SIG-M5 treated with dmso at 0.1 percent for 504 hours (cell line): ENCODE results near the gene ETS1.

ENCODE experiments used
- DNase-seq: peaks from one replicate; lab custom pipeline; 2025; ENCODE audit not compliant: unreplicated experiment; lab: John Stamatoyannopoulos, UW

ETS1 gene

GRCh38 chr11:128595775-128596174 lies 8.4 kb upstream of the ETS1 start:
- no peak for DNase-seq

GRCh38 chr11:128595221-128595620 lies 7.9 kb upstream of the ETS1 start:
- no peak for DNase-seq

- no peak for DNase-seq
These were observed 6.9 kb upstream of the ETS1 start for GRCh38 chr11:128594226-128594625.

GRCh38 chr11:128593281-128593680 lies 5.9 kb upstream of the ETS1 start:
- no peak for DNase-seq

GRCh38 chr11:128592454-128592853 lies 5.1 kb upstream of the ETS1 start:
- DNase-seq: no peak

GRCh38 chr11:128590587-128590986 lies 3.2 kb upstream of the ETS1 start:
- no peak for DNase-seq

- no peak for DNase-seq
These were observed 2.6 kb upstream of the ETS1 start for GRCh38 chr11:128589998-128590397.

GRCh38 chr11:128588093-128588492 lies 735 bp upstream of the ETS1 start:
- no peak for DNase-seq

- no peak for DNase-seq
These were observed 669 bp downstream of the ETS1 start for GRCh38 chr11:128586689-128587088.

GRCh38 chr11:128585498-128586238 lies 1.7 kb downstream of the ETS1 start:
- no peak for DNase-seq

- no peak for DNase-seq
These were observed 3.1 kb downstream of the ETS1 start for GRCh38 chr11:128584253-128584652.

- DNase-seq: peak; percentile 63
These were observed 4.6 kb downstream of the ETS1 start for GRCh38 chr11:128582496-128583366.

- DNase-seq: no peak
These were observed 5.6 kb downstream of the ETS1 start for GRCh38 chr11:128581561-128582272.

GRCh38 chr11:128580612-128581011 lies 6.7 kb downstream of the ETS1 start:
- peak; percentile 42 for DNase-seq

- peak; percentile 48 for DNase-seq
These were observed 7.4 kb downstream of the ETS1 start for GRCh38 chr11:128579798-128580504.

GRCh38 chr11:128576555-128576954 lies 10.8 kb downstream of the ETS1 start:
- no peak for DNase-seq

- no peak for DNase-seq
These were observed 11.4 kb downstream of the ETS1 start for GRCh38 chr11:128575961-128576350.

- peak; percentile 56 for DNase-seq
These were observed 12.0 kb downstream of the ETS1 start for GRCh38 chr11:128575174-128575960.

GRCh38 chr11:128574576-128575011 lies 12.8 kb downstream of the ETS1 start:
- DNase-seq: no peak

- no peak for DNase-seq
These were observed 13.7 kb downstream of the ETS1 start for GRCh38 chr11:128573638-128574037.
